ENCODE results near the gene KCNAB1.

- TF ChIP-seq EZH2 (IDR thresholded peaks at IDR 0.05; ENCODE audit: borderline replicate concordance, low read depth, low read length, poor library complexity, severe bottlenecking) (no peak), CTCF (conservative IDR thresholded peaks at IDR 0.05; ENCODE audit: low read depth, low read length) (no peak)
Measured at GRCh38 chr3:156366559-156366958, 246.2 kb downstream of the KCNAB1 start.
